HG03439 (cell line): Measurements from ENCODE around the gene MMP28.

Experiments used
- ATAC-seq: cut with Tn5 transposase; IDR thresholded peaks from one replicate; pipeline ENCODE4 v1.9.1; 2021; ENCODE audit warnings: mild to moderate bottlenecking, moderate library complexity; ENCODE audit not compliant: unreplicated experiment

The MMP28 gene, protein sequence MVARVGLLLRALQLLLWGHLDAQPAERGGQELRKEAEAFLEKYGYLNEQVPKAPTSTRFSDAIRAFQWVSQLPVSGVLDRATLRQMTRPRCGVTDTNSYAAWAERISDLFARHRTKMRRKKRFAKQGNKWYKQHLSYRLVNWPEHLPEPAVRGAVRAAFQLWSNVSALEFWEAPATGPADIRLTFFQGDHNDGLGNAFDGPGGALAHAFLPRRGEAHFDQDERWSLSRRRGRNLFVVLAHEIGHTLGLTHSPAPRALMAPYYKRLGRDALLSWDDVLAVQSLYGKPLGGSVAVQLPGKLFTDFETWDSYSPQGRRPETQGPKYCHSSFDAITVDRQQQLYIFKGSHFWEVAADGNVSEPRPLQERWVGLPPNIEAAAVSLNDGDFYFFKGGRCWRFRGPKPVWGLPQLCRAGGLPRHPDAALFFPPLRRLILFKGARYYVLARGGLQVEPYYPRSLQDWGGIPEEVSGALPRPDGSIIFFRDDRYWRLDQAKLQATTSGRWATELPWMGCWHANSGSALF

GRCh38 chr17:35795007-35795870 is at the start of gene MMP28:
TSS of gene MMP28 (minus strand) at chr17:35795641. CDS start at chr17:35795377, 264 bp downstream.
- ATAC-seq: no peak

DNA sequence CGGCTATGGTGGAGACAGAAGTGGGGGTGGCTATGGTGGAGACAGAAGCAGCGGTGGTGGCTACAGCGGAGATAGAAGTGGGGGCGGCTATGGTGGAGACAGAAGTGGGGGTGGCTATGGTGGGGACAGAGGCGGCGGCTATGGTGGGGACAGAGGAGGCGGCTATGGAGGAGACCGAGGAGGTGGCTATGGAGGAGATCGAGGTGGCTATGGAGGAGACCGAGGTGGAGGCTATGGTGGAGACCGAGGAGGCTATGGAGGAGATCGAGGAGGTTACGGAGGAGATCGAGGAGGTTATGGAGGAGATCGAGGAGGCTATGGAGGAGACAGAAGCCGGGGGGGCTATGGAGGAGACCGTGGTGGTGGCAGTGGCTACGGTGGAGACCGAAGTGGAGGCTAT is 49.1 kb upstream of the MMP28 start:
- no peak for ATAC-seq

GRCh38 chr17:35843698-35844097 is 48.3 kb upstream of the MMP28 start:
- ATAC-seq: no peak

DNA sequence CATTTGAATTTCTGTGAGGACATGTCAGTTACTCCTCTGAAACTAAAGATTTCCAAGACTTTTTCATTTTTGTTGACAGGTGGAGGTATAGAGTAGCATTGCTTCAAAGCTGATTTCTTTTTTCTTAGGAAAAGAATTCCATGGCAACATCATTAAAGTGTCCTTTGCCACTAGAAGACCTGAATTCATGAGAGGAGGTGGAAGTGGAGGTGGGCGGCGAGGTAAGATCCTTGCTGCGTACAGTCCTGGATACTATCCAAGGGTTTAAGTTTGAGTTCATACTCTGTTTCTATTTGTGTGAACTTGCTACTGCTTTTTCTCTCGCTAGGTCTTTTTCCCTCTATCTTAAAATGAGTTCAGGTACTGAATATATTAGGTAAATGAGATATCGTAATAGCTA is 46.8 kb upstream of the MMP28 start:
- no peak for ATAC-seq

GRCh38 chr17:35841505-35841904 is 46.1 kb upstream of the MMP28 start:
- ATAC-seq: no peak

DNA sequence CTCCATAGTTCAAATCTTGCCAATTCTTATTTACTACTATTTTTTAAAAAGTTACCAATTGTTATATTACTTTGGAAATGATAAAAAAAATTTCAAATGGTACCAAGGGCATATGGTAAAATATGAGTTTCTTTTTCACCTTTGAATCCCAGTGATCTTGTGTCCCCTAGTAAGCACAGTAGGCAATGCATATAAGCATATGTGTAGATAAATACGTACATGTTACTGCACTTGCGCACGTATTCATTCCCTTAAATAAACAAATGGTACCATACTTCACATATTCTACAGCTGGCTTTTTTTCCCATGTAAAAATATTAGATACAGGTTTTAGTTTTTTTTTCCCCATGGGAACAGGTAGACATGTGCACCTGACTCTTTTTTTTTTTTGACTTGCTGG is 45.7 kb upstream of the MMP28 start:
- no peak for ATAC-seq

- ATAC-seq: no peak
These were observed 29.8 kb upstream of the MMP28 start for GRCh38 chr17:35825206-35825605.

DNA sequence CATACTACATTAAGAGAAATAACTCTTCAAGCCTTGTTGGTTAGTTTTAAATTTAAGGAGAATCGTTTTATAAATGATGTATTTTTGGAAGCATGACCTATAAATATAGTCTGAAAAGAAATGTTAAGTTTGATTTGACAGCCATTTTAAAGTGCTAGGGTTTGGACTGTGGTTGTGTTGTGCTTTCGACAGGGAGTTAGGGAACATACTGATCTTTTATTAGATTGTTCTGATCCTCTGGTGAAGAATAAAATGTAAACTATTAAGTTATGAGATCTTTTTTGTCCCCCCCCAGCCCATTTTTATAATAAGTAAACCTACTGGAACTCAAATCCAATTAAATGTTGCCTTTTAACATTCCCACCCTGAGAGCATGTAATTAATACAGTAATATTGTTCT is 25.9 kb upstream of the MMP28 start:
- ATAC-seq: no peak

- no peak for ATAC-seq
These were observed 24.0 kb upstream of the MMP28 start for GRCh38 chr17:35819455-35819854.

DNA sequence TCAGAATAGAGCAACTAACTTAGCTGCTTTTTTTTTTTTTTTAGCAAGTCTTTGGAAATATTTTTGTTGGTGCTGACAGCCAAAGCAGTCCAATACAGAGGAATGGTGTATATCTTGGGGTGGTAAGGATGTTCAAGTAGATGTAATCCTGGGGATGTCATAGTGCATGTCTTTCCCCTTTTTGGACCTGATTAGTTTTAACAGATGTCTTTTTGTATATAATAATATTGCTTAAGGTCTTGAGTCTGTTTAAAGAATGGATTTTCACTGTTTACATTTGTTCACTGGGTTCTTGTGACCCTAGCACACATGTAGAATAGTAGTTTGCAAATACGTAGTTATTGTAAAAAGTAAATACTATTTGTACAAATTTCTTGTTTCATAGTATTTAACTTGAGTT is 21.8 kb upstream of the MMP28 start:
- no peak for ATAC-seq

DNA sequence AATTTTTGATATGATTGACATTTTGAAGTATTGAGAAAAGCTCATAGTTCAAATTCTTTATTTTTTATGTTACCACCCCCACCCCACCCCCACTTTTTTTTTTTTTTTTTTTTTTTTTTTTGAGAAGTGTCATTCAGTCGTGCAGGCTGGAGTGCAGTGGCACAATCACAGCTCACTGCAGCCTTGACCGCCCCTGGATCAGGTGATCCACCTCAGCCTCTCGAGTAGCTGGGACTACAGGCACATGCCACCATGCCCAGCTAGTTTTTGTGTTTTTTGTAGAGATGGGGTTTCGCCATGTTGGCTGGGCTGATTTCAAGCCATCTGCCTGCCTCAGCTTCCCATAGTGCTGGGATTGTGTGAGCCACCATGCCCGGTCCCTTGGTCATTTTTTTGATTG is 21.3 kb upstream of the MMP28 start:
- no peak for ATAC-seq

GRCh38 chr17:35812456-35812855 is 17.0 kb upstream of the MMP28 start:
- ATAC-seq: no peak

GRCh38 chr17:35811759-35812158 is 16.3 kb upstream of the MMP28 start:
- ATAC-seq: no peak

GRCh38 chr17:35809855-35810461 is 14.5 kb upstream of the MMP28 start:
- ATAC-seq: peak; percentile 1

GRCh38 chr17:35808962-35809854 is 13.8 kb upstream of the MMP28 start, which contains the start of gene TAF15:
TSS of gene TAF15 (plus strand) at chr17:35809484. CDS start at chr17:35809570, 86 bp downstream.
- peak; percentile 90 for ATAC-seq

- ATAC-seq: no peak
These were observed 13.0 kb upstream of the MMP28 start for GRCh38 chr17:35808240-35808961.

- ATAC-seq: no peak
These were observed 12.1 kb upstream of the MMP28 start for GRCh38 chr17:35807371-35808144.

GRCh38 chr17:35804658-35805192 is 9.3 kb upstream of the MMP28 start:
- no peak for ATAC-seq
